ENCODE measurements around the gene FRMD1. TPM values are rescaled to one million over a fixed set of nuclear protein-coding genes. Genes with fewer than 3 reads are reported as not detected.

FRMD1 gene
- total RNA-seq, 2 donors from 2014 or later: not detected

- TF ChIP-seq CTCF (IDR thresholded peaks at IDR 0.05) (no peak), POLR2A (IDR thresholded peaks at IDR 0.05) (no peak)
- Histone ChIP-seq H3K36me3 (replicated peaks in 1 of 2; ENCODE audit: insufficient read depth in 1 of 2, low read depth in 2 of 2) (no peaks in the 10 kb centered on the region), H3K4me3 (no peak overlapping the region), H3K9me3 (no peaks in the 10 kb centered on the region), H3K4me1 (peaks cover 56% of the 10 kb centered on the region), H3K27me3 (no peaks in the 10 kb centered on the region), H3K27ac (no peak overlapping the region)
- DNase-seq (no peak), ATAC-seq (no peak)
- intact Hi-C loops (cut with DNase I): no loop called here
- WGBS, 2 donors: 80% methylated on average over 9 to 23 of the region's 23 CpGs
Measured at GRCh38 chr6:168099201-168100010, 20.4 kb upstream of the FRMD1 start.

DNA sequence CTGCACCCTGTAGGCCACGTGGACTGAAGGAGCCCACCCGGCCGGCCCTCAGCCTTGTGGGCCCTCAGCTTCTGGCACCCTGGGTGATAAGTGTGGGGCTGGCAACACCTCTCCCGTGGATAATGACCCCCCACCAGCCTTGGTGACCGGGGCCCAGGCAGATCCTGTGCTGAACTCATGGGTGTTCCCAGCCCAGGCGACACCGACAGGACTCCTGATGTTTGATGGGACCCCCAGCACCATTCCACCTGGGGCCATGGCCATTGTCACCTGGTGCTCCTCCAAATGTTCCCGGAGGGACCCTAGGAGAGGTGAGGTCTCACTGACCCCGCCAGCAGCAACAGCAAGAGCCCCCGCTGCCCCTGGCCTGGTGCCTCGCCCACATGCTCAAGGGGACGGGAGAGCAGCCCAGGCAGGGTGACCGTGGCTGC is 19.4 kb upstream of the FRMD1 start:
- H3K27ac ChIP-seq: no peak overlapping the region
- DNase-seq (no peak), ATAC-seq (no peak)
- H3K36me3 ChIP-seq (replicated peaks in 1 of 2; ENCODE audit: insufficient read depth in 1 of 2, low read depth in 2 of 2): no peaks in the 10 kb centered on the region
- WGBS, 2 donors: 78 to 89% methylated on average over 10 to 13 of the region's 13 CpGs
- no peaks in the 10 kb centered on the region for H3K27me3 ChIP-seq
- TF ChIP-seq CTCF (IDR thresholded peaks at IDR 0.05) (no peak), POLR2A (IDR thresholded peaks at IDR 0.05) (no peak)
- H3K4me1 ChIP-seq: peaks cover 58% of the 10 kb centered on the region
- intact Hi-C loops (cut with DNase I): no loop called here
- no peaks in the 10 kb centered on the region for H3K9me3 ChIP-seq
- no peak overlapping the region for H3K4me3 ChIP-seq

- Histone ChIP-seq H3K4me3 (no peak overlapping the region), H3K9me3 (no peaks in the 10 kb centered on the region), H3K4me1 (peaks cover 60% of the 10 kb centered on the region), H3K36me3 (replicated peaks in 1 of 2; ENCODE audit: insufficient read depth in 1 of 2, low read depth in 2 of 2) (no peaks in the 10 kb centered on the region), H3K27ac (peak overlapping the region in 1 of 4 donors; percentile 45), H3K27me3 (no peaks in the 10 kb centered on the region)
- 36 to 42% methylated on average over 18 to 22 of the region's 22 CpGs for WGBS, 2 donors
- DNase-seq (peak; percentile 81 to 91 (median 82)), ATAC-seq (peak; percentile 86)
- no peak for TF ChIP-seq CTCF (IDR thresholded peaks at IDR 0.05)
- TF ChIP-seq POLR2A (IDR thresholded peaks at IDR 0.05): no peak
- intact Hi-C loops (cut with DNase I): no loop called here
Measured at GRCh38 chr6:168097621-168098430, 18.8 kb upstream of the FRMD1 start.

GRCh38 chr6:168097221-168097620 is 18.2 kb upstream of the FRMD1 start:
- ATAC-seq (no peak), DNase-seq (no peak)
- intact Hi-C loops (cut with DNase I): no loop called here

More at GRCh38 chr6:168097221-168097620, 18.2 kb upstream of the FRMD1 start:
- peaks cover 55% of the 10 kb centered on the region for H3K4me1 ChIP-seq
- H3K4me3 ChIP-seq: no peak overlapping the region
- 60 to 95% methylated on average over 1 to 8 of the region's 10 CpGs for WGBS, 2 donors
- H3K27me3 ChIP-seq: no peaks in the 10 kb centered on the region
- H3K27ac ChIP-seq: no peak overlapping the region
- TF ChIP-seq CTCF (IDR thresholded peaks at IDR 0.05) (no peak), POLR2A (IDR thresholded peaks at IDR 0.05) (no peak)
- H3K9me3 ChIP-seq: no peaks in the 10 kb centered on the region
- no peaks in the 10 kb centered on the region for H3K36me3 ChIP-seq (replicated peaks in 1 of 2; ENCODE audit: insufficient read depth in 1 of 2, low read depth in 2 of 2)
